Muscle layer of duodenum (tissue), 2 donors: Measurements from ENCODE around the gene NOL4L.
"Not testable (repeated sequence)": the region's sequence is repeated elsewhere in the genome, so short reads cannot be mapped to it uniquely, and the experiment has no call there.

Experiments used
- H3K27ac ChIP-seq: one replicate; pipeline ENCODE4 v1.7.0; 2013; ENCODE audit warnings: mild to moderate bottlenecking, low read length
- H3K27me3 ChIP-seq: one replicate; pipeline ENCODE4 v1.7.0; 2013; ENCODE audit warnings: low read depth, mild to moderate bottlenecking, control low read depth, low read length
- H3K36me3 ChIP-seq, 2 donors: one replicate each; pipeline ENCODE4 v1.7.0; 2013; ENCODE audit warnings: low read length in 2 of 2, control low read depth in 1 of 2, mild to moderate bottlenecking in 1 of 2; ENCODE audit not compliant: insufficient read depth in 2 of 2, control insufficient read depth in 1 of 2
- H3K4me1 ChIP-seq, 2 donors: one replicate each; pipeline ENCODE4 v1.7.0; 2013; ENCODE audit warnings: low read length in 2 of 2, mild to moderate bottlenecking in 2 of 2, control low read depth in 1 of 2, moderate library complexity in 1 of 2; ENCODE audit not compliant: insufficient read depth in 2 of 2, control insufficient read depth in 1 of 2
- H3K4me3 ChIP-seq, 2 donors: one replicate each; pipeline ENCODE4 v1.7.0; 2013; ENCODE audit warnings: low read length in 2 of 2, low read depth in 1 of 2, mild to moderate bottlenecking in 1 of 2
- H3K9me3 ChIP-seq, 2 donors: one replicate each; pipeline ENCODE4 v1.7.0; 2013; ENCODE audit warnings: low read length in 2 of 2, control low read depth in 1 of 2, mild to moderate bottlenecking in 1 of 2; ENCODE audit not compliant: control insufficient read depth in 1 of 2
- donor health status: healthy.

The NOL4L gene

DNA sequence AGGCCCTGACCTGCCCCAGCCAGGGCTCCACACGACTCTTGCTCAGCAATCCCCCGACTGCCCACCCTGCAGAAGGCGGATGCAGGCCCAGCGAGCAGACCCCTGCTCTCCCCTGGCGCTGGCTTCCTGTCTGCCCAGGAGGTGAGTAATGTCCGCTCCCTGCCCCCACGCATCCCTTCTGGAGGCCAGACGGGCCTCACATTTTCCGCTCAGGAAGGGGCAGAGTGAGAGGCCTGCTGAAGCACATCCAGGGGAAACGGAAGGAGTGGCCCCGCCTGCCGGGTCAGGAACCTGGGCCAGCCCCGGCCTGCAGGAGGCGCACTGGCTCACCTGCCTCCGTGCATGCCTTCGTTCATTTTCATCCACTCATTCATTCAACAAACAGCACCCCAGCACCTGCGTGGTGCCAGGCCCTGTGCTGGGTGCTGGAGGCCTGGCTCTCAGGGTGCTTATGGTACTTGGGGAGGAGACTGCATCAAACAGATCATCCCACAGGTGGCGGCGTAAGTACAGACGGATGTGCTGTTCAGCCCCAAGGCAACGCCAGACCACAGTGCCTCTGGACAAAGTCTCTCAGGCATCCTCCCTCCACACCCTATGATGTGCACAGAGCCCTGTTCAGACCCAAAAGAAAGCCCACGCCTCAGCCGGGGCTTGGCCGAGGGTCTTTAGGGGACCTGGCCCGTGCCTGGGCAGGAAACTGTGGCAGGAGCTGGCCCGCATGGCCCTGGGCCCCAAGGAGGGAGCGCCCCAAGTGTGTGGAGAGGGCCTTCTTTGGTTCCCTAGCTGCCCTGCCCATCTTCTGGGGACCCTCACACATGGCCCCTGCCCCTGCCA lies 114.9 kb downstream of the NOL4L start:
- H3K27me3 ChIP-seq: no peaks in the 10 kb centered on the region
- H3K27ac ChIP-seq: peak overlapping the region; percentile 9
- H3K9me3 ChIP-seq: no peaks in the 10 kb centered on the region
- H3K4me3 ChIP-seq: no peak overlapping the region
- peaks cover 5 to 82% of the 10 kb centered on the region in 2 donors for H3K4me1 ChIP-seq
- H3K36me3 ChIP-seq: no peaks in the 10 kb centered on the region

DNA sequence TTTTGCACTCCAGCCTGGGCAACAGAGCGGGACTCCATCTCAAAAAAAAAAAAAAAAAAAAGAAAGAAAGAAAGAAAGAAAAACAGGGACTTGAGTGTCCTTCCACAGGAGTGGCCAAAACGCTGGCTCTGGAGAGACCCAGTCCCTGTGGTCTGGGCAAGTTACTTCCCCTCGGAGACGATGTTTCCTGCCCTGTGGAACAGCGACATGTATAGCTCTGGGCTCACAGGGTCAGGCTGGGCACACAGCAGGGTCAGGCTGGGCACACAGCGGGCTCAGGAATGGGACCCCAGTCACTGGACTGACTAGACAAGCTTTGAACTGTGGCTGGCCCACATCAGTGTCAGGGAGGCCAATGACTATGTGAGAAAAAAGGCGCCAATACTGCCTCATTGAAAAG lies 116.3 kb downstream of the NOL4L start:
- no peaks in the 10 kb centered on the region for H3K9me3 ChIP-seq
- no peaks in the 10 kb centered on the region for H3K27me3 ChIP-seq
- H3K4me1 ChIP-seq: peaks cover 10 to 82% of the 10 kb centered on the region in 2 donors
- H3K4me3 ChIP-seq: no peak overlapping the region
- no peaks in the 10 kb centered on the region for H3K36me3 ChIP-seq
- H3K27ac ChIP-seq: no peak overlapping the region

DNA sequence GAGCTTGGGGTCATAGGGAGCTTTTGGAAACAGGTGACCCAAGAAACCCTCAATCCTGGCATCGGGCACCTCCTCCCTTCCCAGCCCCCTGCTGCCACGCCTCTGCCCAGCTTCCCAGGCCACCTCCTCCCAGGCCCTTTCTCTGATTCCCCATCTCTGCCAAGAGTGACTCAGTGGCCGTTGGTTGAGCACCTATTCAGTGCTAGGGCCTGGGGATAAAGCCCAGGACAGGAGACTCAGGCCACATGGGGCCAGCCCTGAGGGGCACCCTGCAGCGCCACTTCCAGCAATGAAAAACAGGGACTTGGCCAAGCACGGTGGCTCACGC lies 116.9 kb downstream of the NOL4L start:
- Histone ChIP-seq H3K36me3 (no peaks in the 10 kb centered on the region), H3K27me3 (no peaks in the 10 kb centered on the region), H3K4me1 (peaks cover 12 to 82% of the 10 kb centered on the region in 2 donors), H3K4me3 (no peak overlapping the region), H3K9me3 (no peaks in the 10 kb centered on the region), H3K27ac (peak overlapping the region; percentile 31)

DNA sequence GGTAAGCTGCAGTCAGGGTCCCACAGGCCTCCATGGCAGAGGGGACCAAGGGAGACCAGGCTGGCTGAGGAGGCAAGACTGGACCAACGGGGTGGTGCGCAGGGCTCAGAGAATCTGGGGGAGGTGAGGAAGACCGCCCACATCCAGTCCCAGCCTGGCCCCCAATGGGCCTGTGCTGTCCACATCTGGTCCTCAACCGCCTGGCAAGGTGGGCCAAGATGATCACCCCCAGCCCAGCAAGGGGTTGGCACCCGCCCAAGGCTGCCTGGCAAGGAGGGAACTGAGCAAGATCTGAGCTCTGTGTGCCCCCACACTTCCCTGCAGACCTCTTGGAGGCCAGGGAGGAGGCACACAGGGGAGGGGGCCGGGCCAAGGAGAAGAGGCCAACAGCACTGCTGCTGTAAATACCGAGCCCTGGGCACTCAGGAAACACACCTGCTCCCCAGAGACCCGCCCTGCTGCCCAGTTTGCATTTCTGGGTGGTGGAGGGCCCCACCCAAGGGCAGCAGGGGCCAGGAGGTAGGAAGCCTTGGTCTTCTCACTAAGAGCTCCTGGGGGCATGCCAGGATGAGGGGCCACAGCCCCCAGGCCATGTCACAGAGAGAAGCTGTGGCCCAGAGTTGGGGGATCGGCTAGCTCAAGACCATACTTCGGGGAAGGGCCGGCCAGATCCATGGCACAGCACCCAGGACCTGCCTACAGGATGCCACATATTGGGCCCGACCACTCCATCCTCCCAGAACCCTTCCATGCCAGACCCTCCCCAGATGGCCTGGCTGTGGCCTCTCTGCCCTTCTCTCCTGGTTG lies 117.4 kb downstream of the NOL4L start:
- no peaks in the 10 kb centered on the region for H3K36me3 ChIP-seq
- peaks cover 15 to 82% of the 10 kb centered on the region in 2 donors for H3K4me1 ChIP-seq
- no peak overlapping the region for H3K4me3 ChIP-seq
- H3K9me3 ChIP-seq: no peaks in the 10 kb centered on the region
- peak overlapping the region; percentile 31 for H3K27ac ChIP-seq
- no peaks in the 10 kb centered on the region for H3K27me3 ChIP-seq

DNA sequence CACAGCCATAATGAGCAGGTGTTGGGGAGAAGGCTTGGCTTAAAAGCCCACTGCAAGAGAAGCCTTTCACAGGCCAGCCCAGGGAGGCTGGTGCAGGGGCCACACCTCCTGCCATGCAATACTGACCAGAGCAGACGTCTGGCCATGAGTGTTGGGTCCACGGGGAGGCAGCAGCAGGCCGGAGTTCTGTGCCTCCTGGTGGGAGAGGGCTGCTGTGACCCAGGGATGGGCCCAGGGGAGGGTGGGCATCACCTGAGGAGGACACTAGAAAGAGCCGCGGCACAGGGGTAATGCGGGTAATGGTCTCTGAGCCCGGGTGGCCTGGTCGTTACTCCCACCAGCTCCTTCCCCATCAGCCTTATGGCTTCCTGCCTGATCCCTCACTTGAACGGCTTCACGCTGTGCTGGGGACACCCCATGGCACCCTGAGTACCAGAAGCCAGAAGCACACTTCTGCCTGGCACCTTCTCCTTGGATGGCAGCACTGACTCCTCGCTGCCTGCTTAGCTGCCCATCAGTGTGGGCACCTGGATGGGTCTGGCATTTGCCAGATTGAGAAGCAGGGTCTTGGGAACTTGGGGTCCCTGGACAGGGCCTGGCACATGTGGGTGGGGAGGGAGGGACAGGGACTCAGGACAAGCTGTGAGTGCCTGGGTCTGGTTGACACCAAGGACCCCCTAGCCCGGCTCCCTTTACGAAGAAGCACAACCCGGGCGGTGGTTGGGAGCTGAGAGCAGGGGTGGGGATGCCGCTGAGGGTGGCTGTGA lies 118.2 kb downstream of the NOL4L start:
- Histone ChIP-seq H3K27me3 (no peaks in the 10 kb centered on the region), H3K4me3 (no peak overlapping the region), H3K27ac (peak overlapping the region; percentile 75), H3K36me3 (no peaks in the 10 kb centered on the region), H3K9me3 (no peaks in the 10 kb centered on the region), H3K4me1 (peaks cover 15 to 77% of the 10 kb centered on the region in 2 donors)

DNA sequence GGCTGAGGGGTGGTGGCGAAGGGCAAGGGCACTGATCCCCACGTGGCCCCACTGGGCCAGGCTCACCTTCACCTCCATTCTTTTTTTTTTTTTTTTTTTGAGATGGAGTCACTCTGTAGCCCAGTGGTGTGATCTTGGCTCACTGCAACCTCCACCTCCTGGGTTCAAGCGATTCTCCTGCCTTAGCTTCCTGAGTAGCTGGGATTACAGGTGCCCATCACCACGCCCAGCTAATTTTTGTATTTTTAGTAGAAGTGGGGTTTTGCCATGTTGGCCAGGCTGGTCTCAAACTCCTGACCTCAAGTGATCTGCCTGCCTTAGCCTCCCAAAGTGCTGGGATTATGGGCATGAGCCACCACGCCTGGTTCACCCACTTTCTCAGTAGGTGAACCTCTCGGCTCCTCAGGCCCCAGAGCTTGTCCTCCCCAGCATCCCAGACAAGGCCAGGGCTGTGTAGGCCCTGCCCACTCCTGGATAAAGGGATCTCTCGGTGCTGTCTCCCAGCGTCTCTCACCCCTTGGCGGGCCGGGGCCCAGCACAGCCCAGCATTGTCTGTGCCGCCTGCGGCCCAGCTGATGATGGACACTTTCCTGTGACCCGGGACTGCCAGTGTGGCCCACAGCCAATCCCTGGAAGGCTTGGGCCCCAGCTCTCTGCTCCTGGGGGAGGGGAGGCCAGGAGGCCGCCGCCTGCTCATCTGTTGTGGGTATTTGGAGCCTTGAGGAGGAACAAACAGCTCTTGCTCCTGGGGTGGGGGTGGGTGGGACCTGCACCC lies 119.0 kb downstream of the NOL4L start:
- H3K4me3 ChIP-seq, H3K36me3 ChIP-seq, H3K27me3 ChIP-seq, H3K9me3 ChIP-seq: not testable (repeated sequence)
- H3K4me1 ChIP-seq: peaks cover 15 to 73% of the 10 kb centered on the region in 2 donors
- peak overlapping the region; percentile 75 for H3K27ac ChIP-seq

DNA sequence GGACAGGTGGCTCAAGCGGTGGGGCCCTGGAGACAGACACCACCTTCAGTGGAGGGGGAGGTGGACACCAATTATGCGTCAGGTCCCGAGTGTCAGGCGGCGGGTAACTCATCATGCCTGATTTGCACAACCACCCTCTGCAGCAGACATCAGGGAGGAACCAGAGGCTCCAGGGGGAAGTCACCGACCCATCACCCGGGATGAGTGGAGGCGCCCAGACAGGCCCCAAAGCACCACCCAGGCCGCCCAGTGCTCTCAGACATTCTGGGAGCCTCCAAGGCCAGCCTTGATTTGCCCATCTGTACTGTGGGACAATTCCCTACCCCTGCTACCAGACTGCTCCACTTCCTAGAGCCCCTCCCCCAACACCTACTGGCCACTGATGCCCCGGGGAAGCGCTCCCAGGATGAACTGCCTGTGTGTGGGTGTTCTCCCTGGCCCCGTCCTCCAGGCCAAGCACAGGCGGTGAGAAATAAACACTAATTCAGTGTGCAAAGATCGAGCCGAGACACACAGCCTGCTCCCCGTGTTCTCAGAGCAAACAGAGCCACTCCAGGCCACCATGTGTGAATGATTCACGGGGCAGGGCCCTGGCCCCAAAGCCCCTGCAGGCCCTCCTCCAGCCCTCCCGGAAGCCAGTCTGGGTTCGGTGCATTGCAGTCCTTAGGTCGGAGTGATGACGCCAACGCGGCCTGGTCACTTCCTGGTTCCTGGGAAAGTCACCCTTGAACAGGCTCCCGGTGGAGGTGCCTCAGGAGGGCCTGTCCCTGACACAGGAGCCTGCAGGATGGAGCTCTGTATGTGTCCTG lies 119.8 kb downstream of the NOL4L start:
- H3K9me3 ChIP-seq: no peaks in the 10 kb centered on the region
- no peaks in the 10 kb centered on the region for H3K27me3 ChIP-seq
- H3K36me3 ChIP-seq: no peaks in the 10 kb centered on the region
- no peak overlapping the region for H3K4me3 ChIP-seq
- peak overlapping the region; percentile 75 for H3K27ac ChIP-seq
- peaks cover 15 to 65% of the 10 kb centered on the region in 2 donors for H3K4me1 ChIP-seq

DNA sequence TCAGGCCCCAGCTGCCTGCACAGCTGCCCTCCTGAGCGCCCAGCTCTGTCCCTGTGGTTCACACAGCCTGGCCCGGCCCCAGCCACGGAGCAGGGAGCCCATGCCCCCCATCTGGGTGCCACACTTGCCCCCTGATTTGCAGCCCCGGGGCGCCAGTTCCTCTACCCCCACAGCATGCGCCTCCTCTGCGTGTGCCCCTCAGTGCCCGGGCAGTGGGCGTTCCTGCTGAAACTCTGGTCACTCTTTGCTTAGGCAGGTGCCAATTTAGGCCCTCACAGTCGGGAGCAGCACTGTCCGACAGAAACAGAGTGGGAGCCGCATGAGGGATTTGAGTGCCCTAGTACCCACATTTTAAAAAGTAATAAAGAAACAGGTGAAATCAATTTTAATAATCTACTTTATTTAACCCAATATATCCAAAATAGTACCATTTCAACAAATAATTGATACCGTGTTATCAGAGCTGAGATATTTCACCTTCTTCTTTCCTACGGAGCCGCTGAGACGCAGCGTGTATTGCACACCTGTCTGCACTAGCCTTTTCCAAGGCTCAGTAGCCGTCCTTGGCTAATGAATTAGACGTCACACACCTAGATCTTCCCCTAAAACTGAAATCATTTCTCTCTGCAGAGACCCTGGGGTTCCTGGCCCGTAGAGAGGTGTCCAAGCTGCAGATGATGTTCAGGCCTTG lies 120.6 kb downstream of the NOL4L start:
- Histone ChIP-seq H3K9me3 (no peaks in the 10 kb centered on the region), H3K27ac (peak overlapping the region; percentile 75), H3K4me3 (peak overlapping the region in 1 of 2 donors; percentile 43), H3K36me3 (no peaks in the 10 kb centered on the region), H3K4me1 (peaks cover 15 to 57% of the 10 kb centered on the region in 2 donors), H3K27me3 (no peaks in the 10 kb centered on the region)

DNA sequence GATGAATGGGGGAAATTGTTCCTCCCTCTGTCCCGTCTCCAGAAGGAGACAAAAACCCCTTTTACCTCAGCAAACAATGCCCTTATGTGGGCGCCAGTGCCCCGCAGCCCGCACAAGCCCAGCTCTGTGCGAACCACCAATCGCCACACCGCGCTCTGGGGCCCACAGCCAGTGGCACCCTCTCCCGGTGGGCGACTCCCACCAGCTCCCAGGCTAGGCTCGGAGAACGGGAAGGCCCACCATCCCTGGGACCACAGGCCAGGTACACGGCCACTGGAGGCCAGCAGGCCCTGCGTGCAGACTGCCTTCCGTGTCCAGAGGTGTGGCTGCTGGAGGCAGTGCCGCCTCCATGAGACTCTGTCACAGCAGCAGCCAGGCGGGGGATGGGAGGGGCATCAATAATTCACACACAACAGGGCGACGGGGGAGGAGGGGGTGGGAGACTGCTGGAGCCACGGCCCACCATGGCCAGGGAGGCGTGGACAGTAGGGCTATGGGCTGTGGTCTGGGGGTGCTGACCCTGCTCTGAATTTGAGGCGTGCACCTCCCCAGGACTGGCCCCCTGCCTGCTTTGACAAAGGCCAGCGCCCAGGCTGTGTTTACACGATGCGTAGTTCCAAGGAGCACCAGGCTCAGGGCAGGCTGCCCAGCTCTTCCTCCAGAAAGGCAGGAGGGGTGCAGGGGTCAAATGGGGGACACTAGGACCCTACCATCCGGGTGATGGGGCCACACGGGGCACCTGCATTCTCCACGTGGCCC lies 121.3 kb downstream of the NOL4L start:
- no peaks in the 10 kb centered on the region for H3K9me3 ChIP-seq
- no peaks in the 10 kb centered on the region for H3K27me3 ChIP-seq
- H3K4me3 ChIP-seq: peak overlapping the region in 1 of 2 donors; percentile 43
- peaks cover 15 to 56% of the 10 kb centered on the region in 2 donors for H3K4me1 ChIP-seq
- peak overlapping the region; percentile 75 for H3K27ac ChIP-seq
- H3K36me3 ChIP-seq: no peaks in the 10 kb centered on the region
